RPMI7951 (cell line): ENCODE data around the gene PIGS. TPM values are rescaled to one million over a fixed set of nuclear protein-coding genes. Genes with fewer than 3 reads are reported as not detected.
"Not testable (repeated sequence)": the region's sequence is repeated elsewhere in the genome, so short reads cannot be mapped to it uniquely, and the experiment has no call there.

Experiments
- DNase-seq: peaks from one replicate; pipeline ENCODE4 v3.0.0-alpha.2; 2012; ENCODE audit warnings: low read depth
- total RNA-seq: library from RNA; depleted of rRNA; stranded (reverse); fragments of >200 nt; shearing (Covaris generic); gene quantifications from 2 replicates; pipeline ENCODE4 v1.2.3, GENCODE V29; 2014

Gene PIGS
- total RNA-seq, 1 experiment from 2014 or later = 58.8 TPM

DNA sequence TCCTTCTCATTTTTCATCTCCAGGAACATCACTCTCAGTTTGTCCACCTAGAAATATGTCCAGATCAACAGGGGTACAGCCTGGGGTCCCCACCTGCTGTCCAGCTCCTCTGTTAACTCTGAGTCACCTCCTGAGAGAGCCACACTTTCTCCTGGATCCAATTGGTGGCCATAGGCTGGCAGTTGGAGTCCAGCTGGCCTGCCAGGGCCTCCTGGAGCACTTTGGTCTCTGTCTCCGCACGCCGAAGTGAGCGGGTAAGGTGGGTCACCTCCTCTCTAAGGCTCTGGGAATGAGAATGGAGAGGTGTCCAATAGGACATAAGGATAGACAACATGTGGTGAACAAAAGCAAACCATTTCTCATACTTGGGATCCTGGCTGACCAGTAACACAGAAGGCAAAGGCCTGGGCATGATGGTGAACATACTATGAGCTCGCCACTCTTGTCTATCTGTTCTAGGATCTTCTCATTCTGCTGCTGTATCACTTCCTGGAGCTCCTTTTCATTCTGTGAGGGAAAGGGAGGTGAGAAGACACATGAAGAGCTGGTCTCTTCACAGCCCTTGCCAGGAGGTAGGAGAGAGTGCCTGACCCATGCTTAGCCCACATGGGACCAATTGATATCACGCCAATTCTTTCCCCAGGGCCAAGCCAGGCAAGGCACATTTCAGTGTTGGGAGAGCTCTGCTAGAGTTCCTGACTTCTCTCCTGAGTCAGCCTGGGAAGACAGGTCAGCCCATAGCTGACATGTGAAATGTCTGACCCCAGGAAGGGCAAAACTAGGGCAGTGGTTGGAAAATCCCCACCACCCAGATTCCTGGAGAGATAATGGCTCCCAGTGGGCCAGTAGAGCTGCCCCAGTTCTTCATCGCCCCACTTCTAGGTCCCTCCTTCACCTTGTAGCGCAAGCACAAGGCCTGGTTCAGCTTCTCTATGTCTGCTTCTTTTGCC, 7.2 kb upstream of the PIGS start:
- no peak for DNase-seq

DNA sequence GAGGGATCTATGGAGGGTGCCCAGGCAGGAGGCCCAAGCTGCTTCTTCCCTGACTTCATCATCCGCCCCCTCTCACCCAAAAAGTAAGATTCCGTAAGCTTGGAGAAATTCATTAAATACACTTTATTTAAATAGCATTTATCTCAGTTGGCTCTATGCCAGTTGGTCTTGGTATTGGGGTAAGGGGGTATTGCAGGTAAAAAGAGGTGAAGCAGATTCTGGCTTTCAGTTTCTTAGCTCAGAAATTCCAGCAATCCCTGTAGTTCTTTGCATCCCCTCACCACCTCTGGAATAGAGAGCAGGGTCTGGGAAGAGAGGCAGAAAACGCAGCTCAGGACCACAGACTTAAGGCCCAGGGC, 6.1 kb upstream of the PIGS start:
- no peak for DNase-seq

DNA sequence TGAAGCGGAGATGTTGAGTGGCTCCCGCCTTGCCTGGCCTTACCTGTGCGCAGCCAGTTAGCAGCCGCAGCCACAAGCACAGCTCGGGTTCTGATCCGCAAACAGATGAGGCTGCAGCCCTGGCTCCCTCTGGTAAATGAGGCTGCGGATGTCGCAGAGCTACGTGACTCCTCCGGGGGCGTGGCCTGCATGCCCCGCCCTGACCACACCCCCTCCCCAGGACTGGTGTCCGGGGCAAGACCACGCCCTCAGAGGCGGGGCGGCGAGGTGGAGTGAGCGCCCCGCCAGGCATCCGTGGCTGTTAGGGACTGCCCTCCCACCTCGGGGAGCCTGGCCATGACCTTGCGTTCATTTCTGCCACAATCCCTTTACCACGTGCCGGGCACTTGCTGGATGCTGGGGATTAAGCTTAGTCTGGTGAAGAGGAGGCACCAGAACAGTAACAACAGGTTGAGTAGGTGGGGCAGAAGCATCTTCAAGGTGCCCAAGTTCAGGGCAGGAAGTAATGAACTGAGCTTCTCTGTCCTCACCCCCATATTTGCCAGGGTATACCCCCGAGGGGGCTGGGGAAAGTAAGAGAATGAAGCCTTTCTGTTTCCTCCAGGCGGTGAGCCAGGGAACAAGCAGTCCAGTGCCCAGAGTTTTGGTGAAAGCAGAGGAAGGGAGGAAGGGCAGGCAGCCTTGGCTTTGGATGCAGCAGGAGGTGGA, 5.6 kb upstream of the PIGS start, which contains the start of gene ALDOC:
TSS of gene ALDOC (minus strand) at position 138 of the 708 bp plus-strand sequence. CDS start 1,363 bp downstream, outside the sequence.
- peak; percentile 79 for DNase-seq

DNA sequence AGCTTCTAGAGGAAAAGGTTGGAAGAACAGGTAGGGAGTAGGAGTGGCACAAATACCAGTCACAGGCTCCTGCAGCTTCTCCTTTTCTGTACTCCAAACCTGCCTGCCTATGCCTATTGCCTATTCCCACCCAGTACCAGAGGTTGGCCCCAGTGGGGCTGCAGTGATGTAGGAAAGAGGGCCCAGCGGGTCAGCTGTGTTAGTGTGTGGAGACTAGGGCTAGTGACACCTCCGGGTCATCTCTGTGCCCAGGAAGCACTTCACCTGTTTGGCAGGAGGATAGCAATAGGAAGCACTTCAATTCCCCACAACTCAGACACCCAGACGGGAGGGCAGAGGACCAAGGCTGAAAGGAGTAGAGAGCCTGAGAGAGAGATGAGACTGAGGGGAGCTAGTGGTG, 4.7 kb upstream of the PIGS start:
- DNase-seq = not testable (repeated sequence)

DNA sequence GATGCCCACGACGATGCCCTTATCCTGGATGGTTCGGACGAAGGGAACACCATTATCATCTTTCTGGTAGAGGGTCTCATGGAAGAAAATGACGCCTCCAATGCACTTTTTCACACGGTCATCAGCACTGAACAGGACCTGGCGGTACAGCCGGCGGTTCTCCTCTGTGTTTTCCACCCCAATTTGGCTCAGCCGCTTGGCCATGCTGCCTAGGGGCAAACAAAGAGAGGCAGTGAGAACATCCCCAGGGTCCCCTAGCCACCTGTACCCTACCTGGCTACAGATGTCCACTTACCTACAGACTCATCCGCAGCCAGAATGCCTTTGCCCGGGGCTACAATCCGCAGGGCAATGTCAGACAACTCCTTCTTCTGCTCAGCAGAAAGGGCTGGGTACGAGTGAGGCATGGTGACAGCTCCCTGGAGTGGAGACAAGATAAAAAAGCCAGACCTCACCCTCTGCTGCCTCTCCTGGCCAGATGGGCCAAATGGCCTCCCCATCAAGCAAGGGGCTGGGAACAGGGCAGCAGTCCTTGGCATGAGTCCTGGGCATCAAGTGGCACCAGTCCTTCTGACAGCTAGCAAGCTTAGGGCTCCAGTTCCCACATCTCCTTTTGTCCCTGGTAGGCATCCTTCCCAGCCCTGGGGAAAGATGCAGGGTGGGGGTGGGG, 3.9 kb upstream of the PIGS start:
- DNase-seq = no peak

DNA sequence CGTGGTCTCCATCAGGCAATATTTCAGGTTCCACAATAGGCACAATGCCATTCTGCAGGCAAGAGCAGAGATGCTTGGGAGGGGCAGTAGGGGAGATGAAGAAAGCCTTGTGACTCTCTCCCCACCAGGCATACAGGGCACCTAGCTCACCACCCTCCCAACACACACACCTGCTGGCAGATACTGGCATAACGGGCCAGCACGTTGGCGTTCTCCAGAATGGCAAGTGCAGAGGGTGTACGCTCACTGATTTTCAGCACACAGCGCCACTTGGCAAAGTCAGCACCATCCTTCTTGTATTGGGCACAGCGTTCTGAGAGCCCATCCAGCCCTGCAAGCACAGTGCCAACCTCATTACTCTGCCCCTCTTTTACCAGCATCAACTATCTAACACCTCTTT, 3.2 kb upstream of the PIGS start:
- DNase-seq = no peak

DNA sequence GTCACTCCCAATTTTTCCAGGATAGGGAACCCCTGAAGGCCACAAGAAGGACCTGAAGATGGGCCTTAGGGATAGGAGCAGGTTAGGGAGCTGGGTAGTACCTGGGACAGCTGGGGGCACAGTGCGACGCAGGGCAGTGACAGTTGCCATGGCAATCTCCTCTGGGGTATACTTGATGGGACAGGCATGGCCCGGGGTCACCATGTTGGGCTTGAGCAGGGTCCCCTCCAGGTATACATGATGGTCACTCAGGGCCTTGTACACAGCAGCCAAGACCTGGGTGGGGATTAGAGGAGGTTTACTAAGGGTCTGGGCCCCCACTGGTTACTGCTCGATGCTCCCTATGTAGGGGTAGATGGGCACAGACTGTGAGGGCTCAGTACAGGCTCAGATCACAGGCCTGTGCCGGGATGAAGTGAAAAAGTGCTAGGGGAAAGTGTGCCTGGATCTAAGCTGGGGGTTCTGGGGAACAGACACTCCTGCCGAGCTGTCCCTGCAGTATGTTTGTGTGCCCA, 2.7 kb upstream of the PIGS start:
- DNase-seq = no peak

DNA sequence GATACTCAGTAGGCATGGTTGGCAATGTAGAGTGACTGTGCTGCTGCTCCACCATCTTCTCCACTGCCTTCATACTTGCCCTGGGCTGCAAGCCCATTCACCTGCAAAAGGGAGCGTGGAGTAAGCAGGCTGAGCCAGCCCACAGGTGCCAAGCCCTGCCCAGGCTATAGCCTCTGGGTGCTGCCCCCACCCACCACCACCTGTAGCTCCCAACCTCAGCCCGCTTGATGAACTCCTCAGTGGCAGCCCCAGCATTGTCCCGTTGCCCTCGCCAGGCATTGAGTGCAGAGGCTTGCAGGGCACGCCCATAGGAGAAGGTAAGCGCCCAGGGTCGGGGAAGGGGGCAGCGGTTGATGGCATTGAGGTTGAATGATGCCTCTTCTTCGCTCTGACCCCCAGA, 2.2 kb upstream of the PIGS start:
- DNase-seq = no peak

DNA sequence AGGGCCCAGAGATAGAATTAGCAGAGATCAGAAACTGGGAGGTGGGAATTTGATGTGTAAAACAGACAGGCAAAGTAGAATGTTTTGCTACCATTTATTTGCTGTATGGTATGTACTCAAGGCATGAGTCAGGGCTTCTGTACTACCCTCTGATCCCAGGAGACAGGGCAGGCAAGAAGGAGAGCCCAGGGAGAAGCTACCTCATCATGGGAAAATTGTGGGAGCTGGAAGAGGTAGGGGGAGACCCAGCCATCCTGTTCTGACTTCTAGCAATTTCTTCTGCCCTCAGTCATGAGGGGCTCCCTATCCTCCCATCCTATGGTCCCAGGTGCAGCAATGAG, 1.7 kb upstream of the PIGS start:
- DNase-seq = no peak

DNA sequence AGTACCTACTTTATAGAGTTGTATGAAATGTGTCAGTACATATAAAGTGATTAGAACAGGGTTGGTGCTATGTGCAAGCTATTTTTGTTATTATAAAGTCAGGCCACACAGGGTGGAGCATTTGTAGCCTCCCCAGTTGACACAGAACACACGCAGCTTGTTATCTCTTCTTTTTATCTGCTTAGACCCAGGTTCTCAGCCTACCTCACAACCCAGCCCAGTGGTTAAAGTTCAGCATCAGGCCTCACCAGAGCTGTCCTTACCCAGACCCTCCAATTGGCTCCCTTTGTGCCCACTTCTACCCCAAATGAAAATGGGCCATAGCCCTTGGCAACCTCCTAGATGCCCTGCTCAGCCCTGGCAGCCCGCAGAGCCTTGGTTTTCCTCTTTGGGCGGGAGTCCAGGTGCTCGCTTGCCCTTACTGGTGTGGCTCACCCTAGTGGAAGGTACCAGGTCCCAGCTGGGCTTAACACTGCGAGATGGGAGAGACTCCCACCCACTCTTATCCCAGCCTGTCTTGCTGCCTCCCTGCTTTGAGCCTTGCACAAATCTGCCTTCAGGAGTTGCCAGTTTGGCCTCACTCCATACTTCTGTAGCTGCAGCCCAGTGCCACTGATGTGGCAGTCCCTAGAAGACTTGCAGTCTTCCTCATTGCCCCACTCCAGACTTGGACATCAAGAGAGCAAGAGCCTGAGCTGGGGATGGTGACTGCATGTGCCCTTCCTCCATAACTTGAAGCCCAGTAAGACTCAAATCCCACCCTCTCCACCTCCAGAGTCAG, 1.1 kb upstream of the PIGS start:
- DNase-seq = no peak

DNA sequence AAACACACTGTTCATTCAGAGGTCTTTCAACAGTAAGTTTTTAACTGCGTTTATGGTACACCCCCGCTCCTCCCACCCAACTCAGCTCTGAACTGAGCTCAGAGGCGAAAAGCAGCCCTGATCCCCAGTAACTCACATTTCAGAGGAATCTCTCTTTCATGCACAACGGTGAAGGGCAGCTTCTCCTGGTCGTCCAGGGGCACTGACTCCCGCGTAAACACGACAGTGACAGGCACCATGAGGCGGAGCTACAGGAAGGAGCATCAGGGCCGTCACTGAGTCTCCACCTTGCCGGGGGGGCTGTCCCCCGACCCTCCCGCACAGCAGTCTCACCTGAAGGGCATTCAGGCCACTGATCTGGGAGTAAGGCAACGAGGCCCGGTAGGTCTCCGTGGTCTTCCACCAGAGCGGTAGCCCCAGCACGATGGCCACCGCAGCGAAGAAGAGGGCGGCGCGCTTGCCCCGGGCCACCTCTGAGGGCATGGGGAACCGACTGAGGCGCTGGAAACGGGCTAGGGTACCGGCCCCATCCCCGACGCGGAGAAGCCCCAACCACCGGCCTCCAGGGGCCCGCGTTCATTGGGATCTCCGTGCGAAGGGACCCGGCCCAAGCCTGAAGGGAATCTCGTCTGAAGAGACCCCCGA, 486 bp downstream of the PIGS start:
- DNase-seq = peak; percentile 21

DNA sequence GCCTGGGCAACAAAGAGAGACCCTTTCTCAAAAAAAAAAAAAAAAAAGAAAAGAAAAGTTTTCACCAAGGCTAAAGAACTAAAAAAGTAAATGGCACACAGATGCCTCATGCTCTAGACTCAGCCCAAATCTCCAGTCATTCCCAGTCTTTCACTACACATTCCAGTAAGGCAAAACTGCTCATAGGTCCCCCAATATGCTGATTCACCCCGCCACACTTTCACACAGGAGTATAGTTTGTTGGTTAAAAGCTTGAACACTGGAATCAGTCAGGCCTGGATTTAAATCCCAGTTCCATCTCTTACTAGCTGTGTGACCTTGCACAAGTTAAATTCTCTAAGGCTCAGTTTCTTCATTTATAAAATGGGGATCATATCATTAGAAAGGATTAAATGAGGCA, 1.9 kb downstream of the PIGS start:
- DNase-seq = no peak

DNA sequence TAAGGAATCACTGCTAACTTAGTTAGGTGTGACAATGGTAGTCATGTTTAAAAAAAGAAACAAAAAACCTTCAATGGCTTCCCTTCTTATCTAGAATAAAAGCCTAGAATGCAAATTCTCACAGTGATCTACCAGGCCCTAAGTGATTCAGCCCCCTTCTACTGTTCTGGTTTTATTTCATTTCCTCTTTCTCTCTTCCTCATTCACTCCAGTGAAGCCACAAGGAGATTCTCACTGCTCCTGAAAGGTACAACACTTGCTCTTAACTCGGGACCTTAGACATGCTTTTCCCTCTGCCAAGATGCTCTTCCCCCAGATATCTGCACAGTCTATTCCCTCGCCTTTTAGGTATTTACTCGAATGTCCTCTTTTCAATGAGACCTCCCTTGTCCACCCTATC, 3.7 kb downstream of the PIGS start:
- no peak for DNase-seq

DNA sequence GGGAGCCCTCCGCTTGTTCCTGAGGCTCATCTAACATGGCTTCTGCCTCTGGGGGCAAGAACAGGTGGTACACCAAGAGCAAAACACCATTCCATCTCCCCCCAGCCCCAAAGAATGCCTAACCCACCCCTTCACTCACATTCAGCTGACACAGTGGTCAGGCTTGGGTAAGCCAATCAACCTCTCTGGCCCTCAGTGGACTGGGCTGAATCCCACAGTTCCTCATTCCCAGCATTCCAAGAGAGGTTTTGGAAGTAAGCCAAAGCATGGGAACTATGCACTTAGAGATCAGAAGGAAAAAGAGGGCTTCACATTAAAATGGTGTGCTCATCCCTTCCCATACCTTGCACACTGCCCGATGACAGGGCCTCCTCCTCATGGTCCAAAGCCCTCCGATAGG, 7.8 kb downstream of the PIGS start:
- DNase-seq = peak; percentile 39

DNA sequence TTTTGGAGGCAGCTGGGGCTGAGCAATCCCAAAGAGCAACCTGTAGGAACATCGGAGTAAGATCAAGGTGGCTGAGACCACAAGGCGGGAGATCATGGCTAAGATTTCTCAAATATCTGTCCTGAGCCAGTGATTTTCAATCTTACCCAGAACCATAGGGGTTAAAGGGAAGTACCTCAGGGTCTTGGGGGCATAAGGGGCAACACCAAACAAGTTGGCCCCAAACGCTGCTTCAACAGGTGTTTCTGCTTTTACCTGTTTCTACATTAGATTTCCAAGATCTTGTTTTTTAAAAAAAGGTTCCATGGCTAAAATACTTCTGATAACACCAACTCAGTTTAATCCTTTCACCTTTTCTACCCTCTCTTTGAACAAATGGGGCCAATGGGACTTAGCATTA, 16.3 kb downstream of the PIGS start:
- DNase-seq = no peak

DNA sequence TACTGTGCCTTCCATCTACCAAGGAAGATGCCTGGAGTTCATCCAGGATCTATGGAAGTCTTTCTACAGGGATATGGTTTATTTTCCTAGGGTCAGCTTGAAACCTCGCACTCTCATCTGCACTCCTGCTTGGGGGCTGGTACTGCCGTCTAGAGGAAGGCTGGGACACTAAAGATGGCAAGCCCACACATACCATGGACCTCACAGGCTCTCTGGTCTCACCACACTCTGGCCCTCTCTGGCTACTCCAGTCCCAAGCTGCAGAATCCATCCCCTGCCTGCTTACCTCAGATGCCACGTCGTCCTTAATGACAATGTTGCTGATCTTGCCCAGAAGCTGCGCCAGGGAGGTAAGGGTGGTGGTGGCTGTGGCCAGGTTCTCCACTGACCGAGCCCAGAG, 16.8 kb downstream of the PIGS start:
- DNase-seq = no peak

DNA sequence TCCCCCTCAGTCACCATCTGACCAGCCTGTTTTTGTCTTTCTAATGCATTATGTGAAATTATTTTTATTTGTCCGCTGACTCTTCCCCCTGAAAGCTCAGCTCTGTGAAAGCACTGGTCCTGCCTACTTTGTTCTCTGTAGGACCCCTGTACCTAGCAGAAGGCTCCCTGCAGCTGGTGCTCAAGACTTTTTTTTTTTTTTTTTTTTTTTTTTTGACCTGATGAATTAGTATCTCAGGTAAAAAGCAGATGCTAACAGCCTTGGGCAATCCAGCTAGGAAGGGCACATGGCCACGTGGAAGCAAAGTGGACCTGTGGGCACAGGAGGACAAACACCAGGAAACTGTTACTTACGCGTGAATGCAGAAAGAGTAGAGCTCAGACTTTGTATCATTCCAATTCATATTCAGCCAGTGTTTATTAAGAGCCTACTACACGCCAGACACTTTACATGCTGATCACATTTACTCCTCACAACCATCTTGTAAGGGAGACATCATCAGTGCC, 18.3 kb downstream of the PIGS start:
- no peak for DNase-seq

DNA sequence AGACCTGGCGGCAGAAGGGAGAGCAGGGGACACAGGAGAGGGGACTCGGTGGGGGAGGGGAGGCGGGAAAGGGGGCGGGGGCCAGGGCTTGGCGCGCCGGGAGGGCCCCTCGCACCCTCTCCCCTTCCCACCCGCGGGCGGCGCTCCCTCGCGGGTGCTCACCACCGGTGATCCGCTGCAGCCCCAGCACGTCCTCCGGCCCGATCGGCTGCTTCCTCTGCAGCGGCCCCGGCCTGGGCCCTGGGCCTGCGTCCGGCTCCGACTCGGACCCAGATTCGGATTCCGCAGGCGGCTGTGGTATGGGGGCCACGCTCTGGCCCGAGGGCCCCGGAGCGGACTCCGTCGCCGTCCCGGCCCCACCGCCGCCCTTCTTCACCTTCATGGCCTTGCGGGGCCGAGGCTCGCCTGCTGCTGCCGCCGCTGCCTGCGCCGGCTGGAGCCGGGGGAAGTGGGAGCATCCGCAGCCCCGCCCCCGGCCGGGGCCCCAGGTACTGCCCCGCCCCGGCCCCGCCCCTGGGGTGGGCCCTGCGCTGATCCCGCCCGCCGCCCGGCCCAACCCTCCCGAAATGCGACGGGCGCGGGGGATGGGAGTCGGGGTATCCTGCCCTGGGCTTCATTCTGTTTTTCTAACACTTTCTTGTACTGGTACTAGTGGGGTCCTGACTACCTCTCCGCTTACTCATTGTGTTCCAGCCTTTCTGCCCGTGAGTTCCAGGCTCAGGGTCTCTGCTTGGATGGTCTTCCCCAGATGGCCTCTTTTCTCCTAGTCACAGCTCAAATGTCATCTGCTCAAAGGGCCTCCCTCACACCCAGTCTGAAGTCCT, 18.9 kb downstream of the PIGS start, which contains the start of gene UNC119:
TSS of gene UNC119 (minus strand) at position 449 of the 824 bp plus-strand sequence. CDS start at position 382, 67 bp downstream.
- DNase-seq = peak; percentile 63

DNA sequence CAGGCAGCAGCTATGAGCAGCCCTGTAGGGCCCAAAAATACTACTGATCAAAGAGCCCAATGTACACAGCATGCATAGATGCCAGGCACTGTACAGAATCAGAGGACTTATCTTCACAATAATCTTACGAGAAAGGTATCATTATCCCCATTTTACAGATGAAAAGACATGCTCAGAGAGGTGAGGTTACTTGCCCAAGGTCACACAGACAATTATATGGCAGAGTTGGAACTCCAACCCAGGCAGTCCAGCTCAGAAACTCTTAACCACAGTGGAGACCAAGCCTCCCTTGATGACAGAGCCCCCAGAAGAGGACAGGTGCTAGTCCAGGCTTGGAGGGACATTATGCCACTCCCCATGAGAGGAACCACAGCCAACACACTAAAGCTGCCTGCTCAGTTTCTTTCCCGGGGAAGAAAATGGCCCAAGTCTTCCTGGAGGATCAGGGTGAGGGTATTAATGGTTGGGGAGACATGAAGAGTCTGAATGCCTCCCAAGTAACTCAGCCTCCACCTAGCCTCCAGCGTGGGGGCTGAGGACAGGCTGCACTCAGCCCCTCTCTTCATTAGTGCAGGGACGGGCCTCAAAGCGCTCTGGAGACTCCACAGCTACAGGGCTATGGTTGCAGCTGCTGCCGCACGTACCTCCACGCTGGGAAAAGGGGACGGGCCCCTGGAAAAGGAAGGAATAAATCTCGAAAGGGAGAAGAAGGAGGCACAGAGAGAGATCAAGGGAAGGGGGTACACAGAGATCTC, 19.7 kb downstream of the PIGS start:
- DNase-seq = no peak
